HFF-Myc (cell line): ENCODE data around the gene ECT2.
"Not testable (repeated sequence)": the region's sequence is repeated elsewhere in the genome, so short reads cannot be mapped to it uniquely, and the experiment has no call there.

Experiments used
- DNase-seq: peaks from one replicate; pipeline ENCODE4 v3.0.0-alpha.2; 2011; ENCODE audit warnings: low read depth; ENCODE audit errors: extremely low read depth
- H3K4me3 ChIP-seq: replicated peaks from 2 replicates; pipeline ENCODE4 v1.5.1; 2011; ENCODE audit warnings: low read depth, mild to moderate bottlenecking, control low read depth, low read length
- CTCF ChIP-seq: IDR thresholded peaks from 2 replicates; pipeline ENCODE4 v1.5.1; 2012; ENCODE audit warnings: mild to moderate bottlenecking, low read depth, low read length, control low read depth; ENCODE audit errors: missing control alignments

ECT2 gene

GRCh38 chr3:172711454-172711795 lies 39.1 kb upstream of the ECT2 start:
- no peak for TF ChIP-seq CTCF
- DNase-seq: no peak
- peak overlapping the region; percentile 65 for H3K4me3 ChIP-seq

- TF ChIP-seq CTCF: no peak
- H3K4me3 ChIP-seq: no peak overlapping the region
- no peak for DNase-seq
Measured at GRCh38 chr3:172713316-172713715, 37.2 kb upstream of the ECT2 start.

GRCh38 chr3:172716476-172716875 lies 34.0 kb upstream of the ECT2 start:
- DNase-seq: no peak
- no peak overlapping the region for H3K4me3 ChIP-seq
- no peak for TF ChIP-seq CTCF

- DNase-seq: no peak
- no peak overlapping the region for H3K4me3 ChIP-seq
- TF ChIP-seq CTCF: peak; percentile 33
Measured at GRCh38 chr3:172717493-172718088, 32.9 kb upstream of the ECT2 start.

- DNase-seq: not testable (repeated sequence)
Measured at GRCh38 chr3:172722536-172723040, 27.9 kb upstream of the ECT2 start.

GRCh38 chr3:172726380-172726779 lies 24.1 kb upstream of the ECT2 start:
- TF ChIP-seq CTCF: no peak
- DNase-seq: no peak

More at GRCh38 chr3:172722536-172723040, 27.9 kb upstream of the ECT2 start:
- not testable (repeated sequence) for H3K4me3 ChIP-seq

GRCh38 chr3:172735014-172735413 lies 15.5 kb upstream of the ECT2 start:
- no peak for TF ChIP-seq CTCF
- DNase-seq: no peak
- H3K4me3 ChIP-seq: no peak overlapping the region

More at GRCh38 chr3:172726380-172726779, 24.1 kb upstream of the ECT2 start:
- H3K4me3 ChIP-seq: no peak overlapping the region
